HG02678 (cell line): ENCODE measurements around the gene GFPT2.
A peak's percentile ranks its signal among the peaks of the same experiment; 100 is the strongest.

ENCODE experiments used
- ATAC-seq: cut with Tn5 transposase; IDR thresholded peaks from one replicate; pipeline ENCODE4 v1.9.1; 2021; ENCODE audit warnings: mild to moderate bottlenecking, moderate library complexity; ENCODE audit not compliant: unreplicated experiment

The GFPT2 gene

DNA sequence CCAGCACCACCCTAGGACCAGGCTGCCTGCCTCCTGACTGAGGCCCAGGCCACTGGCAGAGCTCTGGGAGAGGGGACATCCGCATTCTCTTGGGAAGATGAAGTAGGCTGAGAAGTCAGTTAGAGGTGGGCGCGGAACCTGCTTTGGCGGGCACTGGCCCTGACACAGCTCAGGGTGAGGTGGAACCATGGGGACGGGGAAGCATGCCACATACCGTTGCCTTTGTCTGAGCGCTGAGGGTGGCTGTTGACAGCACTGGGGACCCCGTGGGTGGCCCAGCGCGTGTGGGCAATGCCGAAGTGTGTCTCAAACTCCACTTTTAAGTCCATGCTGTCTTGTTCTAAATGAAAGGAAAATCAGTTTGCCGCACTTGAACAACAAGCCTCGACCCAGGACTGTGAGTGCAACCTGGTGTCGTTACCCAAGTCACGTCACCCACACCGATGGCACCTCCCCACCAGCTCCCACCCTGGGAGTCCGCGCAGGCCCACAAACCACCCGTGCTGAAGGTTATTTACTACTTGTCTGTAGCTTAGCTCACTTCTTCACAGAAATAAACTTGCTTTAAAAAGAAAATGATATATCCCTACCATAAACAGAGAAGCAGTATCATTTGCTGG is 17.4 kb downstream of the GFPT2 start:
- no peak for ATAC-seq

DNA sequence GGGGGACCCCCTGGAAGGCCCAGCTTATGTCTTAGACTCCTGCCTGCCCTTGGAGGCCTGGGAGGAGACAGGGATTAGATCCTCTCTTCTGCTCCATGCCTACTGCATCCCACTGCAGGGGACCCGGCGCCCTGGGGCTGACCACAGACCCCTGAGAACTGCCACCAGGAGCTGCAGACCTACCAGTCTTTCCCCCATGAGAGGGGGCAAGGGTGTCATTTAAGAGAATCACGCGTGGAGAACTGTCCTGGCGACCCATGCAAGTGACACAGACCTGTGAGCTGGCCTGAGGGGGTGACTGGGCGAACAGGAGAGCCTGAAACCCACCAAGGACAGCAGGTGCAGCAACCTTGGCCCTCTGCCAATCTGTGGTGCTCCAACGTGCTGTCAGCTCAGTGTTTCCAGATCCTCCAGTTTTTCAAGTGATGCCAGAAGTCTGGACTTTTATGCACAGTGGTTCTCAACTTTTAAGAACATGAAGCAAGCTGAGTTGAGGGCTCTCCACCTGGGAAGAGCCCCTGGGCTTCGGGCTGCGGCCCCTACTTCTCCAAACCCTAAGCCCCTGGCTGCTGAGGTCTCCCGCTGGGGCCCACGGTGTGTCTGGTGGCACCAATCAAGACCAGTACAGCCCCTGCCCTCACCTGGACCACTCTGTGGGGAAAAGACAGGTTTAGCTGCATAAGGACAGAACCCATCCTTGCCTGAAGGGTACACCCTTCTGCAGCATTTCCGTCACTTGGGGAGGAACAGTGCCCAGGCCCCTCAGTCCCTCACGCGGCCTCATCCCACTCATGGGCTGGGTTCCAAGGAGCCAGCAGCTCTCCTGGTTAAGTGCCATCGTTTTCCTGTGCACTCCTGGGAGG is 18.2 kb downstream of the GFPT2 start:
- ATAC-seq: no peak

DNA sequence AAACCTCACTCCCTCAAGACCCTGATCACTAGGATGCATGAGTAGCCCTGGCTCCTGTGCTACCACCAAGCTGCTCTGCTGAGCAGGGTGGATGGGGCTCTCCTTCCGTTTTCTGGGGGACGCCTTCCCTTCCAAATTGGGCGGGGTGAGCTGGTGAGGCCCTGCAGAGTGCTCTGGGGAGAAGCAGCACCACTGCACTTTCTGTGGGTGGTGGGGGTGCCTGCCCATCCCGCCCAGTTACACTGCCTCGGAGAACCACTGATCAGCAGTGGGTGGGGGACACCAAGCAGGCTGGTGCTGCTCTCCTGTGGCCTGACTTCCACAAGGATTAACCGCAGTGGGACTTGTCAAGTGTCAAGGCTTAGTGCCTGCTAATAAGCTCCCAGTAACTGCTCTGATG is 19.0 kb downstream of the GFPT2 start:
- ATAC-seq: no peak

DNA sequence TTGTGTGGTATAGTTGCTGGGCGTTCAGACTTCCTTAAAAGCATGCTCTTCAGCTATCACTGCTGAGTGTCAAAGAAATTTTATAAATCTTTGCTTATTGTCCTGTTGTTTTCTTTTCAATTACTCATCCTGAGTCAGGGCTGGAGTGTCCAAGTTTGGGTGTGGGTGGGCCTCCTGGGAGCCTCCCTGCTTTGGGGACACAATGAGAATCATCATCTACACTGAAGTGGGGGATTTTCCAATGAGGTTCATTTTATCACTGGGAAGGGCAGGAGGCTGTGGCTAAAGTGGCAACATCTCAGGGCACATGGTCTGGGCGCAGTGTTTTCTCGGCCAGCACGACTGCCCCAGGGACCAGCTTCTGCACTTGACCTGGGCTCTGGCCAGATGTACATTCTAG is 19.5 kb downstream of the GFPT2 start:
- ATAC-seq: no peak

DNA sequence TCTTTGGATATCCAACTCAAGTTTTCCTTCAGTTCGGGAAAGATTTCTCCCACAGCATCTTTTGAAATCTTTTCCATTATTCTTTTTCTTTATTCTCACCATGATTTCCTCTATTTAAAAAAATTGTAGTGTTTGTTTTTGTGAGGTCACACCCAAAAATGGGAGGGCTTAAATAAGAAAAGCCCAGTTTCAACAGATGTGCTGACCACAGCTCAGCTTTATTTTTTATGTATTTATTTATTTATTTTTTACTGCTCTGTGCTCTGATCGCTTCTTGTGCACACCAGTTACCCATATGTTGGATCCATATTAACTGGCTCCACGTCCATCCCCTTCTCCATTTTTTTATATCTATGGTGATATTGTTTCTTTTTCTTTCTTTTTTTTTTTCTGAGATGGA is 20.3 kb downstream of the GFPT2 start:
- ATAC-seq: no peak

DNA sequence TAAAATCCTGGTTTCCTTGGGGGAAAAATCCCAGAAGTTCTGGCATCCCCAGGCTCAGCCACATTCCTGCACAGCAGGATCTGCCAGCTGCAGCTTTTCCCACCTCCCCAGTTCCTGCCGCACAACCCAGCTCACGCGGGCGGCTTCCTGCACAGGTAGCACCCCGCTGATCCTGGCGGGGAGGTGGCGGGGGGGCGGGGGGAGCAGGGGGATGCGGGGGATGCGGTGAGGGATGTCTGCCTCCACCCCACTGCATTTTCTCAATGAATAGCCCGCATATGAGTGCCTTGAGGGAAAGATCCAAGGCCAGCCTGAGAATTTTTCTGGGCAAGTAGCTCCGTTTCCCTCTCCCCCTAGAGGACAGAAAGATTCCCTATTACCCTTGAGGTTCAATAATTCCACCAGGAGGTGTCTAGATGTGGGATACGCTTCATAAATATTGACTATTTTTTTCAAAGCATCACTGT is 21.1 kb downstream of the GFPT2 start:
- no peak for ATAC-seq

DNA sequence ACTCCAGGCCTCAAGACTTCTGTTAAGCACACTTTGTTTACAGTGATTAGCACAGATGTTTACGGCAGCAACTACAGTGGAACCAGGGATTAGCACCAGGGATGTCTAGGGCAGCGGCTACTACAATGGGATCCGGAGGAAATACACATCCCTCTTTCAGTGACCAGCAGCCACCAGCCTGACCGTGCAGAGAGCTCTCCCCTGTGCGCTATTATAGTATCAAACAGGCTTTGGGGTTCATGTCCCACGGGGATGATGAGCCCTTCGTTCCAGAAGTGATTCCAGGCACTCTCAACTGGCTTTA is 21.5 kb downstream of the GFPT2 start:
- no peak for ATAC-seq

DNA sequence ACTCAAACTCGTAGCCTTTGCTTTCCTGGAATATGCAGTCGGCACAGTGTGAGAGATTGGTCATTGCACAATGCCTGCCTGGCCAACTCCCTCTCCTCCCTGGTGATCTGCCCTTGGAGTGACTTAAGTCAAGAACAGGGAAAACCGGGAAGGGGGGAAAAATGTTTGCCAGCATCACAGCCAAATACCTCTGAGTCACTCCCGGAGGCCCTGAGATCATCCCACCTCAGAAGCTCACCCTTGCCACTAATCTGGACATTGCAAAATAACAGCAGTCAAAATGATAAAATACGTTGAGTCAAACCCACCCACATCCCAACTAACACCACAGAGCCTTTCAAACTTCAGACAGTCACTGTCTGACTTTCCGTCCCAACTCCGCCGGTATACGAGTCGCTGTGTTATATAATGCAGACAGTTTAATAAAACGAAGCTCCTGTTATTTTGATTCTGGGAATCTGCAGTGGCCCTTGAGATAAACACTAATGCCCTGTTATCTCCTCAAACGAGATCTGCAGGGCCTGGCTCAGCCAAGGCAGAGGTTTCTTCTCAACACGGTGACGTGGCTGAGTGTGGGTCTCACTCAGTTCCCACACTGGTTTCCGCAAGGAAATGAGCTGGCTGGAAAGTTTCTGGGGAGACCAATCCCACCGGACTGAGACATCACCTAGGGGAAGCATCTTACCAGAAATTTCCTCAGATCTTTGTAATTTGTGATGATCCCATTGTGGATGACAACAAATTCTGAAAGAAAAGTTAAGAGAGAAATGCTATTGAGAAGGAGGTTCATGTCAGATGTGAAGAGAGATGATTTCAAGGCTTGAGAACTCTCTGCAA is 22.1 kb downstream of the GFPT2 start:
- ATAC-seq: no peak

DNA sequence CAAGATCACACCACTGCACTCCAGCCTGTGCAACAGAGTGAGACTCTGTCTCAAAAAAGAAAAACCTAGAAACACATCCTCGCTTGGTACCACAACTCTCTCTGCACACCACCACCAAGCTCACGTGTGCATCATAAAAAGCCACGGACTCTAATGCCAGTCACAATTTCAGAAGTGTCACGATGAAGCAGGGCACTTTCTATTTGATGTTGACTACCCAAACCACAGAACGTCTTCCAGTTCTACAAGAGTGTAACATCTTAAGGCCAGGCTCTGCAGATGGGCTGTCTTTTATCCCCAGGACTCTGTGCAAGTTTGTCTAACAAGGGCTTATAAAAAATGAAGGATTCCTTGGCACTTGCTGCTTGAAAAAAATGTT is 22.9 kb downstream of the GFPT2 start:
- ATAC-seq: no peak

DNA sequence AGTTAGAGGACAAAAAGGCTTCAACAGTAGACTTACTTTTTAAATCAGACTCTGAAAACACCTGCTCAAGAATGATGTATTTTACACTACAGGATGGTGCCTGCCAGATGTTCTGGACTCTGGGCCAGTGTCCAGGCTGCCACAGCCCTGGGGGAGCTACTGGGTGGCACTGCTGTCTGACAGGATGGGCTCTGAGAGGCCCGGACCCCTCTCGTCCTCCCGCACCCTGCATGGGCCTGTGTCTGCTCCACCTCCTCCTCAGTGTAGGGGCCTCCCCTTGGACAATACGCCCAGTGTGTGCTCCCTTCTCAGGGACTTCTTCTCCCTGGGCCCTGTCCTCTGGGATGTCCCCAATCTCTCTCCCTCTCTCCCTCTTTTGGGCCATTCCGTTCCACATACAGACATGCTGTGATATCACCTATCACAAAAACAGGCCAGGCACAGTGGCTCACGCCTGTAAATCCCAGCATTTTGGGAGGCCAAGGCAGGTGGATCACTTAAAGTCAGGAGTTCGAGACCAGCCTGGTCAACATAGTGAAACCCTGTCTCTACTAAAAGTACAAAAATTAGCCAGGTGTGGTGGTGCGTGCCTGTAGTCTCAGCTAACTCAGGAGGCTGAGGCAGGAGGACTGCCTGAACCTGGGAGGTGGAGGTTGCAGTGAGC is 23.4 kb downstream of the GFPT2 start:
- ATAC-seq: no peak

DNA sequence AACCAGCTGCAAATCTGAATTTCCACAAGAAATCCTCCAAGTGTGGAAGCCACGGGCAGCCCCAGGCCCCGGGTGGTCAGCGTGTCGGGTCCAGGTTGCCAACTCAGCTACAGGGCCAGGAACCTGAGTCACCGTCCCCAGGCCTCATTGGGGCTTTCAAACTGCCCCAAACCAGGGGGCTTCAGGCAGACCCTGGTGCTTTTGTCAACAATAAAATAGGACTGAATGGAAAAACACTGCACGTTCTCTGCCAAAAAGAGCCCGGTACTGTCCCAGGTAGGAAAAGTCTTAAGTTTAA is 24.0 kb downstream of the GFPT2 start:
- ATAC-seq: no peak

DNA sequence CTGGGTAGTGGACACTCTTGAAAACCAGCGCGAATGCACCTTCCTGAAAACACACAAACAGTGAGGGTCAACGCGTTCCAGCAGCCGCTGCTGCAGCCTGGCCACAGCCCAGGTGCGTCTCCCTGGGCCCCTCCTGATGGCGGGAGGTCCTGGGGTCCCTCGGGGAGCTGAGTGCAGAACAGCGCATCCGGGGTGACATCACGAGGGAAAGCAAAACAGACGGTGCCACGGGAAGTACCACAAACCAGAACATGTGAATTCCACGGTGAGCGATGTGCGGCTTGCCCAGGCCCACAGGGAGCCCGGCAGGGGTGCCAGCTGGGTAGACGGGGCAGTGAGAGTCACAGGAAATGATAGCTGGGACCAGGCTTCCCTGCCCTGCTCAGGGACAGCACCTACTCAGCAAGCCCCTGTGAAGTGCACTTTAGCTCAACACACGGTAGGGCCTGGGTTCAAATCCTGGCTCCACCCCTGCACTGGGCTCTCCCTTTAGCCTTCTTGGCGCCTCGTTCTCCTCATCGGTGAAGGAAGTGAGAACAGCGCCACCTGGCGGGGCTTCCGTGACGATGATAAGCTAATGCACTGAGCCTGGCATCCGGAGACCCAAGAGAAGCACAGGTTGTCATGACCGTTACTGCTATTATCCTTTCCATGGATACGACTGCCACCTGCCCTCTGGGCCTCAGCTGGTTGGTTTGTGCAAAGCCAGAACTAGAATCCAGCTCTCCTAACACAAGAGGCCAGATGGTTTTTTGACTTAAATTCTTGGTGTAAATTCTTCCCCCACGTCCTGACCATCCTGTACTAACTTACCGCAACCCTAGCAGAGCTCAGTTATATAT is 24.6 kb downstream of the GFPT2 start:
- peak; percentile 78 for ATAC-seq

DNA sequence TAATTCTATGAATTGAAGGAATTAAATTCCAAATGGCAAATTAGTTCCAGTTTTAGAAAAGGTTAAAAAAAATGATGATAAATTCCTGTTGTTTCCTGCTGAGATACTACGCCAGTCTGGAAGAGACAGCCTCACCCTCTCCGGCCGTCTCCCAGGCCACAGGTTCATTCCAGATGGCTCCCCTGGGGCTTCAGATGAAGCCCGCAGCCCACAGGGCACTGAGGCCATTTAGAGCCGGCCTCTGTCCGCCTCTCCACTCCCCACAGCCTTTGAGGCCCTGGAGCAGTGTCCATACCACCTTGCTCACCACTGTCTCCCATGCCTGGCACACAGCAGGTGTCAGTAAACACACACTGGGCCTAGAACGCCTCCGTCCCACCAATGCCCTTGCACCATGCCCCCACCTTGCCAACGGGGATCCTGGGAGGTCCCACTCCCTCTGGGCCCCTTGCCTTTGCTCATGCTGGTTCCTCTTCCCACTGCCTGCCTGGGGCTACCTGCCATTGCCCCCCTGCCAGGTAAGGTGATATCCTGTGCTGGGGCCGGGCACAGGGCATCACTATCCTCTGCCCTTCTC is 26.1 kb downstream of the GFPT2 start:
- no peak for ATAC-seq

DNA sequence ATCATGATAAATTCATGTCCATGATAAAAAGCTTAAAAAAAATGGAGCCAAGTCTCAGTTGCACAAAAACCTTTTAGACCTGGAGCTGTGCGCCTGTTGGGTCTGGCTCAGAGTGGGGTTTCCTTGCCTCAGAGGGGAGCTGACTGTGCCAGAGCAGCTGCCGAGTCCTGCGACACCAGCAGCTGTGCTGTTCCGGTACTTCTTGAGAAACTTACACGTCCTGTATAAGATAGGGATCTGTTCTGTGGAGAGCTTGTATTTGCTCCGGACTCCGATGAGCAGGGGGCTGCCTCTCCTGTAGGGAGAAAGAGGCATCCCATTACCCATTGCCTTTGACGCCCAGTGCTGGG is 28.6 kb downstream of the GFPT2 start:
- no peak for ATAC-seq

DNA sequence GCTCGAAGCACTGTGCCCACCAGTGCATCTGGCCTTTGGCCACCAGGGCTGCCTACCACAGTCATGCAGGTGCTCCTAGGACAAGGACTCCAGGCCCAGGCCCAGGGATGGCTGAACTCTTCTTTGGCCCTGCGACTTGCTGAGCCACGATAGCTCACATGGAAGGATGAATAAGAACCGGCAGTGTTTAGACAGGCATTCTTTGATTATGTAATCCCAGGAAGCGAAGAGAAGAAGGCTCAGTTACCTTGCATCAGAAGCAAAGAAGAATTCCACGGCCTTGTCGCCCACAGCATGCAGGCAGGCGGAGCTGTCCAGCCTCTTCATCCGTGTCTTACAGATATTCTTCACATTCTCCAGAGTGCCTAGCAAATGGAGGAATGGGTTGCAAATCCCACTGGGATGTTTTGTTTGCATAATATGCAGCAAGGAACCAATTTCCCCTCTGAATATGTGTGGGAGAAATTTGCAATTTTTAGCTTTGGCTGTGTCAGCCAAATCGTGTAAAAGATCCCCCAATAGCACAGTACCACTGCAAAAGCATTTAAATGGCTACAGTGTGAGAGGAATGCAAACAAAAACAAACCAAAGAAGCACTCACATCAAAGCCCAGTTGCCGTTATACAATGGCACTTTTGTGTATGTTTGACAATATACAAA is 29.1 kb downstream of the GFPT2 start:
- ATAC-seq: no peak

DNA sequence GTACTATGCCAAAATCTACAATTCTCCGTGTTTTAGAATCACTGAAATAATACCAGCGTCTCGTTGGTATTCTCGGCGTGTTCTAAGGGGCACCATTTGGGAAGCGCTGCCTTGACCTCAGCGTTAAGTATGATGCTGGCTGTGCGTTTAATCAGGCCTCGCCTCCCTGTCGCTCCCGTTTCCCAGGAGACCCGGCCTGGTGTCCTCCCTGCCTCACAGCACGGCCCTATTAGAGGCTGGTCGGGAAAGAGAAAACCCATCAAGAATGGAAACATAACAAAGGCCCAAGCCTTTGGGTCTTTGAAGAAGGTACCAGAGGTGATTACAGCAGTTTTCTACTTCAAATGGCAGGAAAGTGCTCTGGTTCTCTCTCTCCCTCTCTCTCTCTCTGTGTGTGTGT is 30.0 kb downstream of the GFPT2 start:
- ATAC-seq: no peak

DNA sequence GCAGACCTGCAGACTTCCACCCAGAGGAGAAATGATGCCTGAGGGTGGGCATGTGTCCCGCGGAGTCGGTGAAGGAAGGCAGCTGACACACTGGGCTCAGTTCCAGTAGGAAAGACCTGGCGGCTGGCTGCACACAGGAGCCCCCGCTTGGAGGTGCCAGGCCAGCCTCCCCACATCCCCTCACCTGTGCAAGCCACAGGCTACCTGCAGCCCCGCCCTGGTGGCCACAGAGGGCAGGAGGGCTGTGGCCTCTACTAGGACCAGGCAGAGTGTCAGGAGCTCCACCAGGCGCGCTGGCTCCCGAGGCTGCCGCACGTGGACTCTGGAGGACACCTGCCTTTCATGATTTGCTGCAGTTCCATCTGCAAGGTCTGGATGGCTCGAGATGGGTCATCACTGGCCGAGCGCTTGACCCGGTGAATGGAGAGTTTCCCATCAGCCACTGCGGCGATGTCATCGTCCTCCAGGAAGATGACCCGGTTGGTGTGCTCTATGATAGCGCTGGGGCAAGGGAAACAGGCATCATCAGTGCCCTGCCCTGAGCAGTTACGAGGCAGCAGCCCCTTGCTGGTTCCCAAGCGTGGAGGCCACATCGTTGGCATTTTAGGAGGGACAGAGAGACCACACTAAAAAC is 34.6 kb downstream of the GFPT2 start:
- no peak for ATAC-seq

DNA sequence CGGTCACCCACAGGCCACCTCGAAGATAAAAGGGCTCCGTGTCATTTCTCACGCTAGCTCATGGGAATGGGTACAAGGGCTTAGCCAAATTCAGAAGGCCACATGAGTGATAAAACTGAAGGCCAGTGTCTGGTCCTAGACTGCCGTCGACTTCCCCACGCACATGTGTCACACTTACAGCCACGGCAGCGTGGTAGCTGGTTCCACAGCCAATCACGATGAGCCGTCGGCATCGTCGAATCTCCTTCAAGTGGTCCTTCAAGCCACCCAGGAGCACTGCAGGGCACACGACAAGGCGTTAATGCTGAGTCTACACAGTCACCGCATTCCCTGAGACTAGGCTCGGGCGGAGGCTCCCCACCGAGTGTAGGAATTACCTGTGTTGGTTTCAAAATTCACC is 36.5 kb downstream of the GFPT2 start:
- no peak for ATAC-seq

DNA sequence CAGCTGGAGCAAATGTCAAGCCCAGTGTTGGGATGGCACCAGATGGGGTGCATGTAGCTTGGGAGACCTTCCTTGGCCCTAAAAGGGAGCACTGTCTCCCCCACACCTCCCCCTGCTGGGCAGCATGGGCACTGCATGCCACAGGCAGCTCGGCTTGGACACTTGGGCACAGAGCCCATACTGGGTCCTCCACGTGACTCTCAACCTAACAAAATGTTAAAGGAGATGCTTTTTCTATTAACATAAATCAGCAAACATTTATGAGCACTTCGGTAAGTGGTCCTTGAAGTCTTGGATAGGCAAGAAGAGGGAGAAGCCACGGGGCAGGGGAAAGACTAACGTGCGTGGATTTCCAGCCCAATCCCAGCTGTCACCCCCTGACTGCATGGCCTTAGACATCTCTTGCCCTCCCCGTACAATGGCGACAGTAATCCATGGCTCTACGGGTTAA is 37.3 kb downstream of the GFPT2 start:
- ATAC-seq: peak; percentile 69
